ENCODE measurements around the gene GYS1.

GYS1 gene

DNA sequence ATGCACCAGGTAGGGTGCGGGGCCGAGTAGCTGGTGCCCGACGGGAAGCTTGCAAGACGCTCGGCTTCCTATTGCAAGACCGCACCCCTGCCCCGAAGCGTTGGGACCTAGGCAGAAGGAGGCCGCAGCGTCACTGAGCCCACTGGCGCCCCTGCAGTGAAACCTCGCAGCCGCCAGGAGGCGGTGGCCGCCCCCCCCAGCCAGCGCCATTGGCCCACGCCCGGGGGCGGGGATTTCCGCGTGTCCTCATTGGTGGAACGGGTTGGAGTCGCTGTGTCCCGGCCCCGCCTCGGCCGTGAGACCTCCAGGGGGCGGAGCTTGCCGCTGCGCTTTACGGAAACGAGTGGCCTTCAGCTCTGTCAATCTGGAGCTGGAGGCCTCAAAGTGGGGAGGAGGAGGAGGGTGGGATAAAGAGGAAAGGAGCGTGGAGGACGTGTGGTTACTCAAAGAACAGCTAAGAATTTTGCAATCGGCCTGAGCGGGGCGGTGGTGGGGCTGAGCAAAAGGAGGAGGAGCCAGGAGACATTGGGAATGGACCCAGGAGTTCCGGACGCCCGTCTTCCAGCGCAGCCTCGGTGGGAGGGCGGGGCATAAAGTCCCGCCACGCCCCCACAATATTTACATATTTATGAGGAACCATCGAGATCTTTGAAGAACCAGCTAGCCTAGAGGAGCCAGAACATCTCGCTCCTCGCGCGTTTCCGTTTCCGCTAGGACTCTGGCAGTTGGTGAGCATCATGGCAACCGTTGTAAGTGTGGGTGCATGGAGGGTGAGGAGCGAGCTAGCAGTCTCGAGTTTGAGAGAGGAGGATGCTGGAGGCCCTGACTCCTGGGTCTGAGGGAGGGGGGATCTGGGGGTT, at the start of gene GYS1, which contains the start of gene RUVBL2:
Gene GYS1, minus strand, starts transcription at position 135 of the 860 bp plus-strand sequence. CDS start 197 bp downstream, outside the sequence.
Gene RUVBL2, plus strand, starts transcription at position 713 of the 860 bp plus-strand sequence. Its CDS starts 25 bp downstream, at position 738.
- Histone ChIP-seq H3K9me3 (ENCODE audit: control insufficient read depth, insufficient read depth, low read depth, low read length) (no peaks in the 10 kb centered on the region), H3K36me3 (ENCODE audit: control insufficient read depth in 2 of 2, insufficient read depth in 1 of 2, low read length in 2 of 2) (peaks cover 13 to 28% of the 10 kb centered on the region in 2 experiments; a peak in 2 of 3 replicates), H3K4me1 (ENCODE audit: control insufficient read depth, insufficient read depth, low read length) (peaks cover 12% of the 10 kb centered on the region; the same call in 1 of the 2 replicates), H3K27ac (ENCODE audit: extremely low read depth, low read depth, low read length) (peak within 1 kb of the TSS; percentile 81), H3K4me3 (ENCODE audit: low read depth, low read length) (peak within 1 kb of the TSS; percentile 81)
- CTCF ChIA-PET, result interaction anchor here (0.5 to 2.9 kb wide), 66 partner anchors 8 to 1604 kb away, joined by 3 to 79 read pairs (median 4); partner anchors contain the start of genes CGB2, CGB7 and NUCB1
- POLR2A ChIA-PET, result interaction anchor here (0.5 to 2.8 kb wide), 43 partner anchors 10 to 497 kb away, joined by 3 to 33 read pairs (median 6); partner anchors contain the start of genes ALDH16A1, DHDH, FTL and LHB
- TF ChIP-seq, protein P1, sequence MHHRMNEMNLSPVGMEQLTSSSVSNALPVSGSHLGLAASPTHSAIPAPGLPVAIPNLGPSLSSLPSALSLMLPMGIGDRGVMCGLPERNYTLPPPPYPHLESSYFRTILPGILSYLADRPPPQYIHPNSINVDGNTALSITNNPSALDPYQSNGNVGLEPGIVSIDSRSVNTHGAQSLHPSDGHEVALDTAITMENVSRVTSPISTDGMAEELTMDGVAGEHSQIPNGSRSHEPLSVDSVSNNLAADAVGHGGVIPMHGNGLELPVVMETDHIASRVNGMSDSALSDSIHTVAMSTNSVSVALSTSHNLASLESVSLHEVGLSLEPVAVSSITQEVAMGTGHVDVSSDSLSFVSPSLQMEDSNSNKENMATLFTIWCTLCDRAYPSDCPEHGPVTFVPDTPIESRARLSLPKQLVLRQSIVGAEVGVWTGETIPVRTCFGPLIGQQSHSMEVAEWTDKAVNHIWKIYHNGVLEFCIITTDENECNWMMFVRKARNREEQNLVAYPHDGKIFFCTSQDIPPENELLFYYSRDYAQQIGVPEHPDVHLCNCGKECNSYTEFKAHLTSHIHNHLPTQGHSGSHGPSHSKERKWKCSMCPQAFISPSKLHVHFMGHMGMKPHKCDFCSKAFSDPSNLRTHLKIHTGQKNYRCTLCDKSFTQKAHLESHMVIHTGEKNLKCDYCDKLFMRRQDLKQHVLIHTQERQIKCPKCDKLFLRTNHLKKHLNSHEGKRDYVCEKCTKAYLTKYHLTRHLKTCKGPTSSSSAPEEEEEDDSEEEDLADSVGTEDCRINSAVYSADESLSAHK (tag by site-specific recombination; IDR thresholded peaks at IDR 0.05), result no peak
- TF ChIP-seq ZNF48 (tag by site-specific recombination; IDR thresholded peaks at IDR 0.05) (no peak), ZFP69B (tag by site-specific recombination; IDR thresholded peaks at IDR 0.05) (no peak; the same call in 1 of the 2 replicates), SCRT2 (tag by site-specific recombination; IDR thresholded peaks at IDR 0.05) (no peak), MZF1 (tag by site-specific recombination; IDR thresholded peaks at IDR 0.05; ENCODE audit: borderline replicate concordance) (no peak), ZNF174 (tag by site-specific recombination; IDR thresholded peaks at IDR 0.05) (no peak), ZNF707 (tag by site-specific recombination; IDR thresholded peaks at IDR 0.05) (no peak), ZFP41 (tag by site-specific recombination; IDR thresholded peaks at IDR 0.05; ENCODE audit: borderline replicate concordance) (no peak), ZNF660 (tag by site-specific recombination; IDR thresholded peaks at IDR 0.05) (peak; percentile 75), KLF1 (tag by site-specific recombination; IDR thresholded peaks at IDR 0.05) (peak; percentile 69), ZNF473 (tag by site-specific recombination; IDR thresholded peaks at IDR 0.05) (no peak), ZNF394 (tag by site-specific recombination; IDR thresholded peaks at IDR 0.05; ENCODE audit: borderline replicate concordance) (0 out of 2 replicates have a peak, but pooled peaks have one; percentile 27), ZNF658 (tag by site-specific recombination; IDR thresholded peaks at IDR 0.05) (no peak), ZNF423 (tag by site-specific recombination; IDR thresholded peaks at IDR 0.05) (no peak), ZNF169 (tag by site-specific recombination; IDR thresholded peaks at IDR 0.05) (no peak), ZBTB20 (tag by site-specific recombination; IDR thresholded peaks at IDR 0.05) (peak; percentile 93; the same call in 1 of the 2 replicates), TCF7L2 (IDR thresholded peaks at IDR 0.05; ENCODE audit: borderline replicate concordance, low read depth, low read length) (no peak), ZNF274 (IDR thresholded peaks at IDR 0.05; ENCODE audit: low read length) (no peak), ZNF274 (tag by site-specific recombination; IDR thresholded peaks at IDR 0.05; ENCODE audit: borderline replicate concordance) (no peak), ZNF426 (tag by site-specific recombination; IDR thresholded peaks at IDR 0.05) (no peak), ZNF366 (tag by site-specific recombination; conservative IDR thresholded peaks at IDR 0.05) (peak; percentile 100)
- TF ChIP-seq, protein P2, sequence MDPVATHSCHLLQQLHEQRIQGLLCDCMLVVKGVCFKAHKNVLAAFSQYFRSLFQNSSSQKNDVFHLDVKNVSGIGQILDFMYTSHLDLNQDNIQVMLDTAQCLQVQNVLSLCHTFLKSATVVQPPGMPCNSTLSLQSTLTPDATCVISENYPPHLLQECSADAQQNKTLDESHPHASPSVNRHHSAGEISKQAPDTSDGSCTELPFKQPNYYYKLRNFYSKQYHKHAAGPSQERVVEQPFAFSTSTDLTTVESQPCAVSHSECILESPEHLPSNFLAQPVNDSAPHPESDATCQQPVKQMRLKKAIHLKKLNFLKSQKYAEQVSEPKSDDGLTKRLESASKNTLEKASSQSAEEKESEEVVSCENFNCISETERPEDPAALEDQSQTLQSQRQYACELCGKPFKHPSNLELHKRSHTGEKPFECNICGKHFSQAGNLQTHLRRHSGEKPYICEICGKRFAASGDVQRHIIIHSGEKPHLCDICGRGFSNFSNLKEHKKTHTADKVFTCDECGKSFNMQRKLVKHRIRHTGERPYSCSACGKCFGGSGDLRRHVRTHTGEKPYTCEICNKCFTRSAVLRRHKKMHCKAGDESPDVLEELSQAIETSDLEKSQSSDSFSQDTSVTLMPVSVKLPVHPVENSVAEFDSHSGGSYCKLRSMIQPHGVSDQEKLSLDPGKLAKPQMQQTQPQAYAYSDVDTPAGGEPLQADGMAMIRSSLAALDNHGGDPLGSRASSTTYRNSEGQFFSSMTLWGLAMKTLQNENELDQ (tag by site-specific recombination; IDR thresholded peaks at IDR 0.05; ENCODE audit: low read depth), result no peak
- TF ChIP-seq, protein P3, sequence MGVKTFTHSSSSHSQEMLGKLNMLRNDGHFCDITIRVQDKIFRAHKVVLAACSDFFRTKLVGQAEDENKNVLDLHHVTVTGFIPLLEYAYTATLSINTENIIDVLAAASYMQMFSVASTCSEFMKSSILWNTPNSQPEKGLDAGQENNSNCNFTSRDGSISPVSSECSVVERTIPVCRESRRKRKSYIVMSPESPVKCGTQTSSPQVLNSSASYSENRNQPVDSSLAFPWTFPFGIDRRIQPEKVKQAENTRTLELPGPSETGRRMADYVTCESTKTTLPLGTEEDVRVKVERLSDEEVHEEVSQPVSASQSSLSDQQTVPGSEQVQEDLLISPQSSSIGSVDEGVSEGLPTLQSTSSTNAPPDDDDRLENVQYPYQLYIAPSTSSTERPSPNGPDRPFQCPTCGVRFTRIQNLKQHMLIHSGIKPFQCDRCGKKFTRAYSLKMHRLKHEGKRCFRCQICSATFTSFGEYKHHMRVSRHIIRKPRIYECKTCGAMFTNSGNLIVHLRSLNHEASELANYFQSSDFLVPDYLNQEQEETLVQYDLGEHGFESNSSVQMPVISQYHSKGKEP (tag by site-specific recombination; IDR thresholded peaks at IDR 0.05), result 0 out of 2 replicates have a peak, but pooled peaks have one; percentile 43
- TF ChIP-seq, protein P4, sequence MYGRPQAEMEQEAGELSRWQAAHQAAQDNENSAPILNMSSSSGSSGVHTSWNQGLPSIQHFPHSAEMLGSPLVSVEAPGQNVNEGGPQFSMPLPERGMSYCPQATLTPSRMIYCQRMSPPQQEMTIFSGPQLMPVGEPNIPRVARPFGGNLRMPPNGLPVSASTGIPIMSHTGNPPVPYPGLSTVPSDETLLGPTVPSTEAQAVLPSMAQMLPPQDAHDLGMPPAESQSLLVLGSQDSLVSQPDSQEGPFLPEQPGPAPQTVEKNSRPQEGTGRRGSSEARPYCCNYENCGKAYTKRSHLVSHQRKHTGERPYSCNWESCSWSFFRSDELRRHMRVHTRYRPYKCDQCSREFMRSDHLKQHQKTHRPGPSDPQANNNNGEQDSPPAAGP (tag by site-specific recombination; IDR thresholded peaks at IDR 0.05), result no peak
- TF ChIP-seq, protein P5, sequence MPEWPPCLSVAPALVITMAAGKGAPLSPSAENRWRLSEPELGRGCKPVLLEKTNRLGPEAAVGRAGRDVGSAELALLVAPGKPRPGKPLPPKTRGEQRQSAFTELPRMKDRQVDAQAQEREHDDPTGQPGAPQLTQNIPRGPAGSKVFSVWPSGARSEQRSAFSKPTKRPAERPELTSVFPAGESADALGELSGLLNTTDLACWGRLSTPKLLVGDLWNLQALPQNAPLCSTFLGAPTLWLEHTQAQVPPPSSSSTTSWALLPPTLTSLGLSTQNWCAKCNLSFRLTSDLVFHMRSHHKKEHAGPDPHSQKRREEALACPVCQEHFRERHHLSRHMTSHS (tag by site-specific recombination; IDR thresholded peaks at IDR 0.05), result no peak
- TF ChIP-seq, protein P6, sequence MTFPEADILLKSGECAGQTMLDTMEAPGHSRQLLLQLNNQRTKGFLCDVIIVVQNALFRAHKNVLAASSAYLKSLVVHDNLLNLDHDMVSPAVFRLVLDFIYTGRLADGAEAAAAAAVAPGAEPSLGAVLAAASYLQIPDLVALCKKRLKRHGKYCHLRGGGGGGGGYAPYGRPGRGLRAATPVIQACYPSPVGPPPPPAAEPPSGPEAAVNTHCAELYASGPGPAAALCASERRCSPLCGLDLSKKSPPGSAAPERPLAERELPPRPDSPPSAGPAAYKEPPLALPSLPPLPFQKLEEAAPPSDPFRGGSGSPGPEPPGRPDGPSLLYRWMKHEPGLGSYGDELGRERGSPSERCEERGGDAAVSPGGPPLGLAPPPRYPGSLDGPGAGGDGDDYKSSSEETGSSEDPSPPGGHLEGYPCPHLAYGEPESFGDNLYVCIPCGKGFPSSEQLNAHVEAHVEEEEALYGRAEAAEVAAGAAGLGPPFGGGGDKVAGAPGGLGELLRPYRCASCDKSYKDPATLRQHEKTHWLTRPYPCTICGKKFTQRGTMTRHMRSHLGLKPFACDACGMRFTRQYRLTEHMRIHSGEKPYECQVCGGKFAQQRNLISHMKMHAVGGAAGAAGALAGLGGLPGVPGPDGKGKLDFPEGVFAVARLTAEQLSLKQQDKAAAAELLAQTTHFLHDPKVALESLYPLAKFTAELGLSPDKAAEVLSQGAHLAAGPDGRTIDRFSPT (tag by site-specific recombination; IDR thresholded peaks at IDR 0.05), result no peak

All from HEK293 (cell line).